NCI-H345 treated with DMSO at 0.1 percent for 48 hours (cell line): ENCODE data around the gene MED16.
"Not testable (repeated sequence)": the region's sequence is repeated elsewhere in the genome, so short reads cannot be mapped to it uniquely, and the experiment has no call there.

ENCODE experiments used
- DNase-seq: peaks from one replicate; lab custom pipeline; 2025; ENCODE audit not compliant: unreplicated experiment; lab: John Stamatoyannopoulos, UW

MED16 gene

DNA sequence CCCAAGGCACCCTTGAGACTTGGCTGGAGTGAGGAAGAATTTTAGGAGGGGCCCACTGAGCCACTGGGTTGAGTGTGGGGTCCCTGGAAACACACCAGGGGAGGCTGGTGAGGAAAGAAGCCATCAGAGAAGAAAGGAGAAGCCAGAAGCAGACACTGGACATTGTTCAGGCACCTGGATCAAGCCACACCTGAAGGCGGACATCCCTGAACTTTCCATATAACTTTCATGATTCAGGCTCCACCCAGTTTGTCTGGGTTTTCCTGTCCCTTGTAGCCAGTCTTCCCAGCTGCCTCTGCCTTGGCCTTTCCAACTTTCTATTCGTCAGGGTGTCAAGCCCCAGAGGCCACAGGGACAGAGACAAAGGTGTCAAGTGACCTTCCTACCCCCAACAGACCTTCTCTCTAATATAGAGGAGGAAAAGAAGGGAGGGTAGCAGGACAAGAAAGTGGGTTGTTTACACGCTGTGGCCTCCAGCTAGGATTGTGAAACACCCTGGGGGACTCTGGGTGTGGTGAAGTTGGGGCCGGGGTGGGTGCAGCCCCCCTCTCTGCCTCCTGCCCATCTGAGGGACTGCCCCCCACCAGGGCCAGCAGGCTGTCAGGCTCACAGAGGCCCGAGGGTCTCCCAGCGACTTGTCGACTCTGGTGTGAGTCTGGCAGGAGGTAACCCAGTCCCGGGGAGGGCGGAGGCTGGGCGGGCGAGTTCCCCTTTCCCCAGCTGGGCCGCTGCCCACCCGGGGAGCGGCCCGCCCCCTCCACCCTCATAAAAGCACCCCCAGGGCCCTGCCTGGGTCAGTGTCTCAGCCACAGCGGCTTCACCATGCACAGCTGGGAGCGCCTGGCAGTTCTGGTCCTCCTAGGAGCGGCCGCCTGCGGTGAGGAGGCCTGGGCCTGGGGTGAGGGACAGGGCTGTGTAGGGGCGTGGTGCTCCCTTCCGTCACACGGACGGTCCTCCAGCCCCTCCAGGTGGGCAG, 33.8 kb downstream of the MED16 start, which contains the start of gene CFD:
Gene CFD (plus strand): TSS at position 797 of the 976 bp plus-strand sequence. CDS start 26 bp downstream, at position 823.
- DNase-seq: no peak

DNA sequence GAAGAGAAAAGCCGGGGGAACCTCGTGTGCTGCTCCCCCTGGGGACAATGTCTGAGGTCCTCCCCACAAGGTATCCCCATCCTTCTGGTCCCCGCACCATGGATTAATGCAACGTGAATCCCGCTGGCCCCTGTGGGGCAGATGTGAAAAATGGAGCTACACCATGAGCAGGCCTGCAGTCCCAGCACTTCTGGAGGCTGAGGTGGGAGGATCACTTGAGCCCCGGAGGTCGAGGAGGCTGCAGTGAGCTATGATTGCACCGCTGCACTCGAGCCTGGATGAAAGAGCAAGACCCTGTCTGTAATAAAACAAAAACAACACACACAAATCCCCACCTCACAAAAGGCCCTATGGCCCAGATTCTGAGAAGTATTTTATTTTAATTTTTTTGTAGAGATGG, 34.7 kb downstream of the MED16 start:
- no peak for DNase-seq

DNA sequence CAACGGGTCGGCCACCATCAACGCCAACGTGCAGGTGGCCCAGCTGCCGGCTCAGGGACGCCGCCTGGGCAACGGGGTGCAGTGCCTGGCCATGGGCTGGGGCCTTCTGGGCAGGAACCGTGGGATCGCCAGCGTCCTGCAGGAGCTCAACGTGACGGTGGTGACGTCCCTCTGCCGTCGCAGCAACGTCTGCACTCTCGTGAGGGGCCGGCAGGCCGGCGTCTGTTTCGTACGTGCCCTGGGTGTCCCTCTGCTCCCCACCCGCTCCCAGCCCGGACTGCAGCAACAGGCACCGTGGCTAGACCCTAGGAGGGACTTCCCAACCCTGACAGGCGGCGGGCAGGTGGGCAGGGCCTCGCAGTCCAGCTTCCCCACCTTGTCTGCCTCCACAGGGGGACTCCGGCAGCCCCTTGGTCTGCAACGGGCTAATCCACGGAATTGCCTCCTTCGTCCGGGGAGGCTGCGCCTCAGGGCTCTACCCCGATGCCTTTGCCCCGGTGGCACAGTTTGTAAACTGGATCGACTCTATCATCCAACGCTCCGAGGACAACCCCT, 37.3 kb downstream of the MED16 start:
- DNase-seq: no peak

DNA sequence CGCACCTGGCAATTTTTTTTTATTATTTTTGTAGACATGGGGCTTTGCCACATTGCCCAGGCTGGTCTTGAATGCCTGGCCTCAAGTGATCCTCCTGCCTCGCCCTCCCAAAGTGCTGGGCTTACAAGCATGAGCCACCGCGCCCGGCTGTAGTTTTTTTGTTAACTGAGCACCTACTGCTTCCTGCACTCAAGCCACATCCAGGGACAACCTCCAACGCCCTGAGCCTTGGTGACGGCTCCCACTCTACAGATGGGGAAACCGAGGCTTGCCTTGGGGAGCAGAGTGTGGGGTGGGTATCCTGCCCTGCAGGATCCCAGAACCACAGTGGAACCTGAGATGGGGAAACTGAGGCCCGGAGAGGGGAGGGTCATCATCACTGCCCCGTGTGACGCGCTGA, 37.8 kb downstream of the MED16 start:
- DNase-seq: no peak

DNA sequence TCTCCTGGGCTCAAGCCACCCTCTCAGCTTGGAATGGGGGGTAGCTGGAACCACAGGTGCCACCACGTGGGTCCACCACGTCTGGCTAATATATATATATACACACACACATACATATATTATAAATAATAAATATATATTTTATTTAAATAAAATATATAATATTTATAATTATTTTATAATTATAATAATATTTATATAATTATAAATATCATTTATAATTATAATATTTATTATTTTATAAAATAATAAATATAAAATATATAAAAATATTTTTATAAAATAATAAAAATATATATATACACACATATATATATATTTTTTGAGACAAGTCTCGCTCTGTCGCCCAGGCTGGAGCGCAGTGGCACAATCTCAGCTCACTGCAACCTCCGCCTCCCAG, 38.4 kb downstream of the MED16 start:
- no peak for DNase-seq

DNA sequence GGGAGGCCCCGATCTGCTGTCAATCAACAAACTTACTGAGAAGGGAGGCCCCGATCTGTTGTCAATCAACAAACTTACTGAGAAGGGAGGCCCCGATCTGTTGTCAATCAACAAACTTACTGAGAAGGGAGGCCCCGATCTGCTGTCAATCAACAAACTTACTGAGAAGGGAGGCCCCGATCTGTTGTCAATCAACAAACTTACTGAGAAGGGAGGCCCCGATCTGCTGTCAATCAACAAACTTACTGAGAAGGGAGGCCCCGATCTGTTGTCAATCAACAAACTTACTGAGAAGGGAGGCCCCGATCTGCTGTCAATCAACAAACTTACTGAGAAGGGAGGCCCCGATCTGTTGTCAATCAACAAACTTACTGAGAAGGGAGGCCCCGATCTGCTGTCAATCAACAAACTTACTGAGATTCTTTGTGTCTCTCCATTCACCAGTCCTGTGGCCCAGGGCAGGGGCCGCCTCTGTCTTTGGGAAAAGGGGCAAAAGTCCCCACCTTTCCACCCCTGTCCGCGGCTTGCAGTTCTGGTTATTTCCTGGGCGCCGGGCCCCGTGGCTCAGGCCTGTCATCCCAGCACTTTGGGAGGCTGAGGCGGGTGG, 39.3 kb downstream of the MED16 start:
- not testable (repeated sequence) for DNase-seq

DNA sequence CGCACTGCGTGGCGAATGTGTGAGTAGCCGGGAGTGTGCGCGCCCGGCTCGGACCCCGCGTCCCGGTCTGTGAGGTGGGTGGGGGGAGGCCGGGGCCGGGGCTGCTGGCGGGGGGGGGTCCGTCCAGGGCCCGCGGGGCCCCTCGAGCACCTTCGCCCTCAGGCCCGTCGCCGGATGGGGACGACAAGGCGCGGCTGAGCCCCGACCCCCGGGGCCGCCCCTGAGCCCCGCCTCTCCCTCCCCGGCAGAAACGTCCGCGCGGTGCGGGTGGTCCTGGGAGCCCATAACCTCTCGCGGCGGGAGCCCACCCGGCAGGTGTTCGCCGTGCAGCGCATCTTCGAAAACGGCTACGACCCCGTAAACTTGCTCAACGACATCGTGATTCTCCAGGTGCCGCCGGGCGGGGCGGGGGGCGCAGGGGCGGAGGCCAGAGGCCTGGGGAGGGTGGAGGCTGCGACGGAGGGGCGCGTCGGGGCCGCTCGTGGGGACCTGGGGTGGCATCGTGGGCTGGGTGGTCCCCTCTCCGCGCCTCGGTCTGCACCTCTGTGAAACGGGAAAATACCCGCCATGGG, 39.9 kb downstream of the MED16 start:
- no peak for DNase-seq

DNA sequence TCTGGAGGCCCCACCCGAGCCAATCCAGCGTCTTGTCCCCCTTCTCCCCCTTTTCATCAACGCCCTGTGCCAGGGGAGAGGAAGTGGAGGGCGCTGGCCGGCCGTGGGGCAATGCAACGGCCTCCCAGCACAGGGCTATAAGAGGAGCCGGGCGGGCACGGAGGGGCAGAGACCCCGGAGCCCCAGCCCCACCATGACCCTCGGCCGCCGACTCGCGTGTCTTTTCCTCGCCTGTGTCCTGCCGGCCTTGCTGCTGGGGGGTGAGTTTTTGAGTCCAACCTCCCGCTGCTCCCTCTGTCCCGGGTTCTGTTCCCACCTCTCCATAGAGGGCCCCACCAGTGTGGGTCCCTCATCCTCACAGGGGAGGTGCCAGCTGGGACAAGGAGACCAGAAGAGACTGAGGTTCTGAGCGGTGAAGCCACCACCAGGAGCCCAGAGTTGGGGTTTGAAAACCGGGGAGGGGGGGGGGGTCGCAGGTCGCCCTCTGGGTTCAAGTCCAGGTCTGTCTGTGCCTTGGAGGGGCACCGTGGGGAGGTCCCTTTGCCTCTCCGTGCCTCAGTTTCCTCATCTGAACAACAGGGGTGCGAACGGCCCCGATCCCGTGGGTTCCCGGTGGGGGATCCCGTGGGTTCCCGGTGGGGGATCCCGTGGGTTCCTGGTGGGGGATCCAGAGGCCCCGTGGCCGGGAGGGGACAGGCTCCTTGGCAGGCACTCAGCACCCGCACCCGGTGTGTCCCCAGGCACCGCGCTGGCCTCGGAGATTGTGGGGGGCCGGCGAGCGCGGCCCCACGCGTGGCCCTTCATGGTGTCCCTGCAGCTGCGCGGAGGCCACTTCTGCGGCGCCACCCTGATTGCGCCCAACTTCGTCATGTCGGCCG, 40.6 kb downstream of the MED16 start, which contains the start of gene ELANE:
Gene ELANE (plus strand): TSS at position 168 of the 878 bp plus-strand sequence. CDS start 26 bp downstream, at position 194.
- DNase-seq: no peak

DNA sequence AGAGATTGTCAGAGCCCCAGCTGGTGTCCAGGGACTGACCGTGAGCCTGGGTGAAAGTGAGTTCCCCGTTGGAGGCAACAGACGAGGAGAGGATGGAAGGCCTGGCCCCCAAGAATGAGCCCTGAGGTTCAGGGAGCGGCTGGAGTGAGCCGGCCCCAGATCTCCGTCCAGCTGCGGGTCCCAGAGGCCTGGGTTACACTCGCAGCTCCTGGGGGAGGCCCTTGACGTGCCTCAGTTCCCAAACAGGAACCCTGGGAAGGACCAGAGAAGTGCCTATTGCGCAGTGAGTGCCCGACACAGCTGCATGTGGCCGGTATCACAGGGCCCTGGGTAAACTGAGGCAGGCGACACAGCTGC, 42.0 kb downstream of the MED16 start:
- no peak for DNase-seq

DNA sequence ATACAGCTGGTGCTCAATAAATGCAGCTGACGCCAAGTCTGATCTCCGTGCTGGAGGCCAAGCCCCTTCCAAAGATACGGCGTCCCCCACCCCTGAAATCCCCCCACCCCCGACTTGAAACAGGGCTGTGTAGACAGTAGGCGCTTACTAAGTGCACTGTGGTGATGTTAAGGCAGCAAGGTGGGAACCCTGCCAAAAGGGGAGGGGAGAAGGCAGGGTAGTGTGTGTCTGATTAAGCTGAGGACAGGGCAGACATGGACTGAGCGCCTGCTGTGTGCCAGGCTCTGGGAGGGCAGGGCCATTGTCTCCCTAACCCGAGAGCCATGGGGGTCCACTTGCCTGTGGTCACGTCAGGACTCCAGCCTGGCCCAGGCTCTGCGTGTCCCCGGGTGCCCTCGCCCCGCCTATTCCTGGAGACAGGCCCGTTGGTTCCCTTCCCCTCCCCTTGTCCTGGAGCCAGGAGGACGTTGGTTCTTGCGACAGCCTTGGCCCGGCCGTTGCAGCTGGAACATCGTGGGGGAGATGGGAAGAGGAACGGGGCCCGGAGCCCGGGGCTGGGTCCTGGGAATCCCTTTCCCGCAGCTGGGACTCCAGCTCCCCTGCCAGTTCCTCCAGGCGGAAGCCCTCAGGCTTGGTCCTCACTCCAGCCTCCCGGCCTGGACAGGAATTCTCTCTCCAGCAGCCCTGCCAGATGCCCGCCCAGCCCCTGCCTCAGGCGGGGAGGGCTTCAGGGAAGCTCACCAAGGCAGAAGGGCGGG, 42.6 kb downstream of the MED16 start:
- no peak for DNase-seq

DNA sequence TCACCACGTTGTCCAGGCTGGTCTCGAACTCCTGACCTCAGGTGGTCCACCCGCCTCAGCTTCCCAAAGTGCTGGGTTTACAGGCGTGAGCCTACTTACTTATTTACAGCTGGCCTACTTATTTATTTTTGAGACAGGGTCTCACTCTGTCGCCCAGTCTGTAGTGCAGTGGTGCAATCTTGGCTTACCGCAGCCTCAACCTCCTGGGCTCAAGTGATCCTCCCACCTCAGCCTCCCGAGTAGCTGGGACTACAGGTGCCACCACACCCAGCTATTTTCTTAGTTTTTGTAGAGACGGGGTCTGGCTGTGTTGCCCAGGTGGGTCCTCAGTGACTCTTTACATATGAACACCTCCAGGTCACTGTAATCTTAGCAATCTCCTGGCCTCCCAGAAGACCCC, 43.8 kb downstream of the MED16 start:
- not testable (repeated sequence) for DNase-seq

DNA sequence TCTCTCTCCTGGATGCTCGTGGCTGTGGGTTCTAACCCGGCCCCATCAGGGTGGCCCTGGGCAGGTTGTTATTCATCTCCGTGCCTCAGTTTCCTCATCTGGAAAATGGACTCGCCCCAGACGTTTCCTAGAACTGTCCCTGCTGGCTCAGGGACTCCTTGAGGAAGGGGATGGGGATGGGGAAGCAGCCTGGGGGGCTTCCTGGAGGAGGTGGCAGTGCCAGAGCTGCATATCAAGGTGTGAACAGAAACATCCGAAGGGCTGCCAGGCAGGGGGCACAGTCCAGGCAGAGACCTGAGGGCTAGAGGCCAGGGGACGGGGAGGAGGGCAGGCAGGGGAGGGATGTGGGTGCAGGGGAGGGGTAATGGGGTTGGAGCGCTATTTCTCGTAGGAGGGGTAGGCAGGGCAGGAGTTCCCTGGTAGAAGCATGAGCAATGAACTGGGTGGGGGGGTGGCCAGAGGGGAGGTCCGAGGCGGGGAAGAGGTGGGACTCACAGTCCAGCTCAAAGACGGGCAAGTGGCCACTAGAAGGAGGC, 44.5 kb downstream of the MED16 start:
- DNase-seq: no peak

DNA sequence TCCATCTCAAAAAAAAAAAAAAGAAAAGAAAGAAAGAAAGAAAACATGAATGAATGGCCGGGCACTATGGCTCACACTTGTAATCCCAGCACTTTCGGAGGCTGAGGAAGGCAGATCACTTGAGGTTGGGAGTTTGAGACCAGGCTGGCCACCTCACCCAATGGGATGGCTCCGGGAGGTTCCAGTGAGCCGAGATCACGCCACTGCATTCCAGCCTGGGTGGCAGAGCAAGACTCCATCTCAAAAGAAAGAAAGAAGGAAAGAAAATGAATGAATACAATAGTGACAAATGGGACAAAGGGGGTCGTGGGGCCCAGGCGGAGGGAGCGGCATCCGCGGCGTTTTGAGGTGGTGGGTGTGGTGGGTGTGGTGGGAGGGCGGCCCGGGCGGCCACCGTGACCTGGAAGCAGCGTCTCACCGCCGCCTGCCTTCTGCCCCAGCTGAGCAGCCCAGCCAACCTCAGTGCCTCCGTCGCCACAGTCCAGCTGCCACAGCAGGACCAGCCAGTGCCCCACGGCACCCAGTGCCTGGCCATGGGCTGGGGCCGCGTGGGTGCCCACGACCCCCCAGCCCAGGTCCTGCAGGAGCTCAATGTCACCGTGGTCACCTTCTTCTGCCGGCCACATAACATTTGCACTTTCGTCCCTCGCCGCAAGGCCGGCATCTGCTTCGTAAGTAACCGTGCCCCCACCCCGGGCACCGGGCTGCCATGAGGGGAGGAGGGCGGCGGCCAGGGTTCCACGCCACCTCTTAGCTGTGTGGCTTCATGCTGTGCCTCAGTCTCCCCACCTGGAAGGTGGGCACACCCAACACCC, 47.1 kb downstream of the MED16 start:
- DNase-seq: no peak

DNA sequence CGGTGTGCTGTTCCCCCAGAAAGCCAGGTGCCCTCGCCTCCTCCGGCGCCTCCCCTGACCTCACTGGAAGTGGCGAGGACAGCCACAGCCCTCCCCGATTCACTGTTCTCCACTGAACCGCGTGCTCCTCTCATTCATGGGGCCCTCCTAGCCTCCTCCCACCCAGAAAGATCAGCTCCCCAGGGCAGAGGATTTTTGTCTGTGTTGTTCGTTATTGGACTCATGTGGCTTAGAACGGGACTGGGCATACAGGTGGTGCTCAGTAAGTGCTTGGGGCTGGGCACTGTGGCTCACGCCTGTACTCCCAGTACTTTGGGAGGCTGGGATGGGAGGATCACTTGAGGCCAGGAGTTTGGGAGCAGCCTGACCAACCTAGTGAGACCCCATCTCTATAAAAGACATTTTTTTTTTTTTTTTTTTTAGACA, 48.4 kb downstream of the MED16 start:
- no peak for DNase-seq

DNA sequence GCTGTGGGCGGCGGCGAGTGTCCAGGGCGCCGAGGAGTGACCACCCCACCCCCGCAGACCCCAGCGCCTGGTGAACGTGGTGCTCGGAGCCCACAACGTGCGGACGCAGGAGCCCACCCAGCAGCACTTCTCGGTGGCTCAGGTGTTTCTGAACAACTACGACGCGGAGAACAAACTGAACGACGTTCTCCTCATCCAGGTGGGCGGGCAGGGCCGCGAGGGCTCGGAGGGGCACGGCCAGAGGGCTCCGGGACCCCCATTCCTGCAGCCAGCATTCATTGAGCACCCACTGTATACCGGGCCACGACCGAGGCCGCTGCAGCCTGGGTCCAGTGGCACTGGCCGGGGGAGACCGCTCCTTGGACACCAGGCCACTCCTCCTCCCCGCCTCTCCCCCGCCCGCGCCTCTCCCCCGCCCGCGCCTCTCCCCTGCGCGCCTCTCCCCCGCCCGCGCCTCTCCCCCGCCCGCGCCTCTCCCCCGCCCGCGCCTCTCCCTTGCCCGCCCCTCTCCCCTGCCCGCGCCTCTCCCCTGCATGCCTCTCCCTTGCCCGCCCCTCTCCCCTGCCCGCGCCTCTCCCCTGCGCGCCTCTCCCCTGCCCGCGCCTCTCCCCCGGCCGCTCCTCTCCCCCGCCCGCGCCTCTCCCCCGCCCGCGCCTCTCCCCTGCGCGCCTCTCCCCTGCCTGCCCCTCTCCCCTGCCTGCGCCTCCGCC, 49.0 kb downstream of the MED16 start:
- no peak for DNase-seq

DNA sequence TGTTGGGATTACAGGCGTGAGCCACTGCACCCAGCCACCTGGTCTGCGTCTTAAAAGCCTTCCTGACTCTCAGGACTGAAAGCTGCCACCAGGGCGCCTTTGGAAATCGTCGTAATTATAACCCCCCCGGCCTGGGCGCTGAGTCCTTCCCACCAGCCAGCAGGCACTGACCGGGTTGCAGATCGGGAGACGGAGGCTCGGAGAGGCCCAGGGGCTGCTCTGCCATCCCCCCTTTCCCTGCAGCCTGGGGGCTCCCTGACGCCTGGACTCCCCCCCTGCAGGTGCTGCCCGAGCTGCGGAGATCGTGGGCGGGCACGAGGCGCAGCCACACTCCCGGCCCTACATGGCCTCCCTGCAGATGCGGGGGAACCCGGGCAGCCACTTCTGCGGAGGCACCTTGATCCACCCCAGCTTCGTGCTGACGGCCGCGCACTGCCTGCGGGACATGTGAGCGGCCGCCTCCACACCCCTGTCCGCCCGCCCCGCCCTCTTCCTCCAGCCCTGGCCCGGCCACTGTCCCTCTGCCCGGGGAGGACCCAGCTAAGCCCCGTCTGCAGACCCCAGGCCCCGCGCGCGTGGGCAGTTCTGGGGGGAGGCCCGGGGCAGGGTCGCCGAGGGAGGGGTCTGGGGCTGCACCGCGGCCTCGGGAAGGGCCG, 49.7 kb downstream of the MED16 start:
- DNase-seq: no peak

DNA sequence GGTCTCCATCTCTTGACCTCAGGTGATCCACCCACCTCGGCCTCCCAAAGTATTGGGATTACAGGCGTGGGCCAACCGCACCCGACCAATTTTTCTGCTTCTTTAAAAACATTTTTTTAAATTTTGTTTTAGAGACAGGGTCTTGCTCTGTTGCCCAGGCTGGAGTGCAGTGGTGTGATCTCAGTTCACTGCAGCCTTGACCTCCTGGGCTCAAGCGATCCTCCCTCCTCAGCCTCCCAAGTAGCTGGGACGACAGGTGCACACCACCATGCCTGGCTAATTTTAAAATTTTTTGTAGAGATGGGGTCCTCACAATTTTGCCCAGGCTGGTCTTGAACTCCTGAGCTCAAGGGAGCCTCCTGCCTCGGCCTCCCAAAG, 50.2 kb downstream of the MED16 start:
- not testable (repeated sequence) for DNase-seq
